Measurements from ENCODE around the gene MORN4.
"Not testable (repeated sequence)": the region's sequence is repeated elsewhere in the genome, so short reads cannot be mapped to it uniquely, and the experiment has no call there.

MORN4 gene
- 0.31 to 0.61 reads per million in 2 donors for total RNA-seq

GRCh38 chr10:97632949-97633884, at the start of gene MORN4:
TSS of gene MORN4 (minus strand) at chr10:97633500. CDS start at chr10:97619653, 13,847 bp downstream.
- peak; percentile 79 to 93 (median 84) for DNase-seq

- DNase-seq, result no peak
These were observed 48.7 kb upstream of the MORN4 start for GRCh38 chr10:97682042-97682441.

- no peak for DNase-seq
These were observed 46.3 kb upstream of the MORN4 start for GRCh38 chr10:97679594-97679993.

GRCh38 chr10:97676770-97677581, 43.7 kb upstream of the MORN4 start:
- peak; percentile 10 to 67 (median 37) for DNase-seq

GRCh38 chr10:97675222-97675621, 41.9 kb upstream of the MORN4 start:
- DNase-seq, result no peak

GRCh38 chr10:97673736-97674525, 40.6 kb upstream of the MORN4 start:
- DNase-seq, result no peak

- no peak for DNase-seq
These were observed 36.3 kb upstream of the MORN4 start for GRCh38 chr10:97669571-97669970.

GRCh38 chr10:97667463-97667862, 34.2 kb upstream of the MORN4 start:
- no peak for DNase-seq

- no peak for DNase-seq
These were observed 33.7 kb upstream of the MORN4 start for GRCh38 chr10:97666992-97667391.

- no peak for DNase-seq
These were observed 31.1 kb upstream of the MORN4 start for GRCh38 chr10:97664282-97664850.

GRCh38 chr10:97659589-97659988, 26.3 kb upstream of the MORN4 start:
- no peak for DNase-seq

GRCh38 chr10:97656777-97657176, 23.5 kb upstream of the MORN4 start:
- DNase-seq, result no peak

GRCh38 chr10:97651773-97652172, 18.5 kb upstream of the MORN4 start:
- DNase-seq, result no peak

GRCh38 chr10:97650726-97651125, 17.4 kb upstream of the MORN4 start:
- no peak for DNase-seq

- not testable (repeated sequence) for DNase-seq
These were observed 16.1 kb upstream of the MORN4 start for GRCh38 chr10:97649405-97649750.

GRCh38 chr10:97648562-97649404, 15.5 kb upstream of the MORN4 start:
- DNase-seq, result peak in 2 of 5 experiments; percentile 65 to 90

- no peak for DNase-seq
These were observed 14.3 kb upstream of the MORN4 start for GRCh38 chr10:97647556-97647955.

GRCh38 chr10:97644936-97645335, 11.6 kb upstream of the MORN4 start:
- DNase-seq, result no peak

- DNase-seq, result no peak
These were observed 10.2 kb upstream of the MORN4 start for GRCh38 chr10:97643441-97643985.

- not testable (repeated sequence) for DNase-seq
These were observed 9.3 kb upstream of the MORN4 start for GRCh38 chr10:97642471-97643159.
